Measurements from ENCODE around the gene HMGXB4.

DNA sequence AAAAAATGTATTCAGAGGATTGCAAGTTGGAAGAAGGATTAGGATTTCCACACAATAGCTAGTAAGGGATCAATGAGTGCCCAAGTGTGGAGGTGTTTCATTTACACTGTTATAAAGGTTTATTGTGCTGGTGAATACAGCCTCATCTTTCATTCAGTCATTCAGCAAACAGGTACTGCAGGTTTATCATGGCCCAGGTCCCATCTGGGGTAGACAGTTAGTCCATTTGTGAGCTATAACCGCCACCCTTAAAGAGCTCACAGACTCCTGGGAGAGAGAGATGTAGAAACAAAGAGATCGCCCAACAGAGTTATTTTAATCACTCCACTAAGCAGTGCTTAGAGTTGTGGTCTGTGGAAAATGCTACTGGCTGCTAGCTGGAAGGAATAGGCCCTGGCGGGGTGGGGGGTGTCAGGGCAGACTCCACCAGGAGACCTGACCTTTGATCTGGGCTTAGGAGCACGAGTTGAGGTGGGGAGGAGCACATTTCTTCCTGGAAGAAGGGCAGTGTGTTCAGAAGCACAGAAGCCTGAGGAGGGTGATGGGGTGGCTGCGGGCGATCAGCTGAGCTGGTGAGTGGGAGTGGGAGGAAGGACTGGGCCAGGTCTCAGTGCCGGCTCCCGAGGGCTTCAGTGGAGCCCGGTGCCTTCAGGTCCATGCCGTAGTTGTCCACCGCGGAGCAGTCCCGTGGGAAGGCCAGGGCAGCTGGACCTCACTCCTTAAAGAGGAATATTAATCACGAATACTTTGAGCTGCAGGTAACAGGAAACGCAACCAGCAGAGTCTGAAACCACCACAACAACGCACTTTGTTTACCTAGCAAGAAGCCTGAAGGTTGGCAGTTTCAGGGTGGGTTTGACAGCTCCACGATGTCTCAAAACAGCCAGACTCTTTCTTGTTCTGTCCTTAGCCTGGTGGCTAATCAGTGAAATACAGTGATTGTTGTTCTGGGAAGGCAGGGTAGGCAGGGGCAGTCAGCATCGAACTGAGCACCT, 53.6 kb downstream of the HMGXB4 start:
- no peak for TF ChIP-seq POLR2A (IDR thresholded peaks at IDR 0.05; ENCODE audit: low read depth)
- TF ChIP-seq, protein P1, sequence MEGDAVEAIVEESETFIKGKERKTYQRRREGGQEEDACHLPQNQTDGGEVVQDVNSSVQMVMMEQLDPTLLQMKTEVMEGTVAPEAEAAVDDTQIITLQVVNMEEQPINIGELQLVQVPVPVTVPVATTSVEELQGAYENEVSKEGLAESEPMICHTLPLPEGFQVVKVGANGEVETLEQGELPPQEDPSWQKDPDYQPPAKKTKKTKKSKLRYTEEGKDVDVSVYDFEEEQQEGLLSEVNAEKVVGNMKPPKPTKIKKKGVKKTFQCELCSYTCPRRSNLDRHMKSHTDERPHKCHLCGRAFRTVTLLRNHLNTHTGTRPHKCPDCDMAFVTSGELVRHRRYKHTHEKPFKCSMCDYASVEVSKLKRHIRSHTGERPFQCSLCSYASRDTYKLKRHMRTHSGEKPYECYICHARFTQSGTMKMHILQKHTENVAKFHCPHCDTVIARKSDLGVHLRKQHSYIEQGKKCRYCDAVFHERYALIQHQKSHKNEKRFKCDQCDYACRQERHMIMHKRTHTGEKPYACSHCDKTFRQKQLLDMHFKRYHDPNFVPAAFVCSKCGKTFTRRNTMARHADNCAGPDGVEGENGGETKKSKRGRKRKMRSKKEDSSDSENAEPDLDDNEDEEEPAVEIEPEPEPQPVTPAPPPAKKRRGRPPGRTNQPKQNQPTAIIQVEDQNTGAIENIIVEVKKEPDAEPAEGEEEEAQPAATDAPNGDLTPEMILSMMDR (IDR thresholded peaks at IDR 0.05) = no peak

All from esophagus muscularis mucosa (tissue), 3 donors.